GM19035 (cell line): ENCODE measurements around the gene ALDH1B1.

ENCODE experiments used
- ATAC-seq: cut with Tn5 transposase; IDR thresholded peaks from one replicate; pipeline ENCODE4 v1.9.1; 2021; ENCODE audit not compliant: unreplicated experiment

The ALDH1B1 gene

GRCh38 chr9:38413283-38413682 is 20.8 kb downstream of the ALDH1B1 start:
- no peak for ATAC-seq

GRCh38 chr9:38414040-38414723 is 21.7 kb downstream of the ALDH1B1 start:
- ATAC-seq, result no peak

DNA sequence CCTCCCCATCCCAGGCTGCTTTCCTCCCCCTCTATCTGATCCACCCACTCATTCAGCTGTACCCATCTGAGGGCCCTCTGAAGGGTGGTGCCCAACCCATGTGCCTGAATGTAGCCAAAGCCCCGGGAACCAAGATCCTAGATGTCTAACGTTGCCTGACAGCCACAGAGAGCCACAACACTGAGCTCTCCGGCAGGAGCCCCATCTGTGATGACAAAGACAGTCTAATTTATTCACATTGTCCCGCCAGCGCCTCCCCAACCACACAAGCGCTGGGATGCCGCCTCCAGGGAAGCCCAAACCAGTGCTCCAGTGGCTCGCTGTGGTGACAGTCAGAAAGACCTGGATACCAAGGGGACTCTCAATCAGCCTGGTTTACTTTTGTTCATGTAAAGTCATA is 23.4 kb downstream of the ALDH1B1 start:
- no peak for ATAC-seq

GRCh38 chr9:38416461-38416860 is 24.0 kb downstream of the ALDH1B1 start:
- no peak for ATAC-seq

- no peak for ATAC-seq
Observed at GRCh38 chr9:38417003-38417945, 24.8 kb downstream of the ALDH1B1 start.

- ATAC-seq, result no peak
Observed at GRCh38 chr9:38418366-38418765, 25.9 kb downstream of the ALDH1B1 start.

DNA sequence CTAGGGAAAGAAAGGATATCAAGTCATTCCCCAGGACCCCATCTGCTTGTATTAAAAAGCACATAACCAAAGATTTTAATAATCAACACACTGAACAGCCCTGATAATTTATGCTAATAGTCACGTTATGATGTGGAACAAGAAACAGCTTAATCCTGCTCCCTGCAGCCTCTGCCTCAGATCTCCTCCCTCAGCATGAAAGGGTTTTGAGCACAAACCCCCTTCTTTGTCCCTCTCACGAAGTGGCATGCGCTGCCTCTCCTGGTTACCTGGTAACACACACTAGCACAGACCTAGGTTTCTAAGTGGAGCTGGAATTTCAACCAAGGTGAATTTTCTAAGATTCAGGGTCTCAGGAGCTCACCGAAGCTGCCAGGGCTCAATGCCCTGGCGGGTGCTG is 26.7 kb downstream of the ALDH1B1 start:
- ATAC-seq, result no peak

- no peak for ATAC-seq
Observed at GRCh38 chr9:38421498-38422211, 29.2 kb downstream of the ALDH1B1 start.

DNA sequence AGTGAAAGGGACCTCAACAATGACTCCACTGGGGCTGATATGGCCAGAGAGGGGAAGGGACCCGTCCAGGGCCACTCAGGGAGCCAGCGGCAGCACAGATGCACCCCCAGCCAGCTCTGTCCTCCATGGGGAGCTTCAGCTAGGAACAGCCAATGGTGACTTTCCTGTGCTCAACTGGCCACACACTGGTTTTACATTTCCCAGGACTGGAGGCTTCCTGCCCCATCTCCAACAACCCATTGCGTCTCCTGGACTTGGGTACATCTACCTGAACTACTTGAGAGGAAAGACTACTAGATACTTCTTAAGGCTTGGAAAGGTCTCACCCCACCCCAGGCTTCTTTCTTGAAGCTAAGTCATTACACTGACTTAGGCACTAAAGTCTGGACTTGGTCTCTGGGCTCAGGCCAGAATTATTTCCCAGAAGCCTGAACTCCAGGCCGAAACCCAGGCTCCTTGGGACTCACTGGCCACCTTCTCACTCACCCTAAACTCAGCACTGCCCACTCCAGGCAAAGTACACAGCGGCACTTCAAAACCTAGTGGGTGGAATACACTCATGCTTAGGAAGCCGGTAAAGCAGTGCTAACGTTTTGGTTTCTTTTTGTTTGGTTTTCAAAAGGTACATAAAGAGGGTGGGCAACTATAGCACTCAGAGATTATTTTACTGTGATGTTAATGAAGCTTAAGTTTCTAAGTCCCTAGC is 30.2 kb downstream of the ALDH1B1 start:
- ATAC-seq, result no peak

GRCh38 chr9:38423273-38423972 is 30.9 kb downstream of the ALDH1B1 start:
- ATAC-seq, result no peak

DNA sequence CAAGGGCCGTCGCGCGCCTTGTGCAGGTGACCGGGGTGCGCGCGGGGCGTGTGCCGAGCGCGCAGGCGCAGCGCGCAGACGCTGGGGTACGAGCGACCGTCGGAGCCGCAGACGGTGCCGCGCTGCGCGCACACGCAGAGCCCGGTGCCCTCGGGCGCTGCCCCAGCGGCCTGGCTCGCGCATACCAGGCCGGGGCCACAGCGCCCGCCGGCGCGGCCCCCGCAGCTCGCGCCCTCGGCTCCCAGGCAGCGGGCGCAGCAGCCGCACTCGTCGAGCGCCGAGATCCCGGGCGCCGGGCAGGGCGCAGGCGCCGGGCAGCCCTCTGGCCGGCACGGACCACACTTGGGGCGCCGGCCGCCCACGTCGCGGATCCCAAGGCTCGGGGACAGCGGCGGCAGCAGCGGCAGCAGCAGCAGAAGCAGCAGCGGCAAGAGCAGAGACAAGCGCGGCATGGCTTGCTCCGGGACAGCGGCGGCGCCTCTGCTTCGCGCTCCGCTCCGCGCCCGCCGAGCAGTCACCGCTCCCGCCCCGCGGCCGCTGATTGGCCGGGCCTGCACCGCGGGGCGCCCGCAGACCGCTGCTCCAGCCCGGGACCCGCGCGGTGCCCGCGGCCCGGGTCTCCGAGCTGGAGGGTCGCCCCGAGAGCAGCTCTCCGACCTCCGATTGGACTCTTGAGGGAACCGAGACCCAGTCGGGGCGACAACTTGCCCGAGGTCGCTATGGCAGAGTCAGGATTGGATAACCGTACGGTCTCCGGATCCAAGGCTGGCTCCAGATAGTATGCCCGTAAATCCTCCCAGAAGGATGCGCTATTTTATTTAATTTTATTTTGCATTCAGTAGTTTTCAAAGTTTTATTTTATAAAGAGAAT is 31.7 kb downstream of the ALDH1B1 start, which contains the start of gene IGFBPL1:
TSS of gene IGFBPL1 (minus strand) at position 482 of the 871 bp plus-strand sequence. CDS start at position 452, 30 bp downstream.
- no peak for ATAC-seq

GRCh38 chr9:38424918-38425317 is 32.4 kb downstream of the ALDH1B1 start:
- ATAC-seq, result no peak

GRCh38 chr9:38428062-38428461 is 35.6 kb downstream of the ALDH1B1 start:
- ATAC-seq, result no peak

DNA sequence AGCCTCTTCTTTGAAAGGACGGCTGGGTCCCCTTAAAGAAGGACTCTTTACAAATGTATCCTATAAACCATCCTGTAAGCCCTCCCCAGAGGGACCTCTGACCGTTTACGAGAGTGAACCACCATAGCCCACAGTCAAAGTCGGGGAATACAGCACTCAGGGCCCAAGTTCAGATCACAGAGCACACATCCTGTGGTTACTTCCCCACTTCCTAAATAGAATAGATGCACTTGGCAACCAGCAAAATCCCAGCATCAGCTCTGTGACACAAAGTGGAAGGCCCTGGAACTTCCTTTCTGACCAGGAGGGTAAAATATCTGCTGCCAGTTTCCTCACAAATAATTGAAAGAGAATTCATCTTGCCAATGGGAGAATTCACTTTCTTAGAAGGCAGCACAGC is 38.6 kb downstream of the ALDH1B1 start:
- no peak for ATAC-seq

GRCh38 chr9:38432922-38433510 is 40.5 kb downstream of the ALDH1B1 start:
- no peak for ATAC-seq

DNA sequence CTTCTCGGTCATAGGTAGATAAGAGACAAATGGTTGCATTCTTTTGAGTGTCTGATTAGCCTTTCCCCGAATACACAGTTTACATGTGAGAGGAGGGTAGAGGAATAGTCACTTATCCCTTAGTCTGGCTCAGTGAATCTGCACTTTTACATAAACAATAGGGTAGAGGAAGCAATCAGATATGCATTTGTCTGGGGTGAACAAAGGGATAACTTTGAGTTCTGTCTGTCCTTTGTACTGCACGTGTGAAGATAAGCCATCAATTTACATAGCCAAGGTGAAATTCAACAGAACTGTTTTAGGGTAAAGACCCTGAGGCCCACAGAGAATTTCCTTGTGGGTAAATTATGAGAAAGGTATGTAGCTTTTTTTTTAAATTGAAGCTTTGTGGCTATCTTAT is 41.9 kb downstream of the ALDH1B1 start:
- no peak for ATAC-seq

- ATAC-seq, result no peak
Observed at GRCh38 chr9:38434853-38435252, 42.4 kb downstream of the ALDH1B1 start.

GRCh38 chr9:38435521-38435920 is 43.0 kb downstream of the ALDH1B1 start:
- ATAC-seq, result no peak

DNA sequence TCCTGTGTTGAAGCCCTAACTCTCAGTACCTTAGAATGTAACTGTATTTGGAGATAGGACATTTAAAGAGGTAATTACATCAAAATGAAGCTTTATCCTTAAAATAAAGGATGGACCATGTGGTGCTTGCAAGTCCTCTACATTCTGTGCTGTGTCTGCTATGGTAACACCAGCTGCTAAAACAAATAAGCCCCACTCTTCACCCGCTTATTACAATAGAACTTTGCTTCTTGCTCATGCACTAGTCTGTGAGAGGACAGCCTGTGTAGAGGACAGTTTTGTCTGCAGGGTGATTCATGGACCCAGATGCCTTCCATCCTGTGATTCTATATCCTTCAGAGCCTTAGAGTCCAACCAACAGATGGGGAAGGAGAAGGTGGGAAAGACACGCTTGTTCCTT is 44.2 kb downstream of the ALDH1B1 start:
- ATAC-seq, result no peak
